GM19025 (cell line): ENCODE results near the gene GARS1.

ENCODE experiments used
- ATAC-seq: cut with Tn5 transposase; IDR thresholded peaks from one replicate; pipeline ENCODE4 v1.9.1; 2021; ENCODE audit warnings: mild to moderate bottlenecking, low read depth, moderate library complexity; ENCODE audit not compliant: unreplicated experiment

Gene GARS1, protein sequence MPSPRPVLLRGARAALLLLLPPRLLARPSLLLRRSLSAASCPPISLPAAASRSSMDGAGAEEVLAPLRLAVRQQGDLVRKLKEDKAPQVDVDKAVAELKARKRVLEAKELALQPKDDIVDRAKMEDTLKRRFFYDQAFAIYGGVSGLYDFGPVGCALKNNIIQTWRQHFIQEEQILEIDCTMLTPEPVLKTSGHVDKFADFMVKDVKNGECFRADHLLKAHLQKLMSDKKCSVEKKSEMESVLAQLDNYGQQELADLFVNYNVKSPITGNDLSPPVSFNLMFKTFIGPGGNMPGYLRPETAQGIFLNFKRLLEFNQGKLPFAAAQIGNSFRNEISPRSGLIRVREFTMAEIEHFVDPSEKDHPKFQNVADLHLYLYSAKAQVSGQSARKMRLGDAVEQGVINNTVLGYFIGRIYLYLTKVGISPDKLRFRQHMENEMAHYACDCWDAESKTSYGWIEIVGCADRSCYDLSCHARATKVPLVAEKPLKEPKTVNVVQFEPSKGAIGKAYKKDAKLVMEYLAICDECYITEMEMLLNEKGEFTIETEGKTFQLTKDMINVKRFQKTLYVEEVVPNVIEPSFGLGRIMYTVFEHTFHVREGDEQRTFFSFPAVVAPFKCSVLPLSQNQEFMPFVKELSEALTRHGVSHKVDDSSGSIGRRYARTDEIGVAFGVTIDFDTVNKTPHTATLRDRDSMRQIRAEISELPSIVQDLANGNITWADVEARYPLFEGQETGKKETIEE

DNA sequence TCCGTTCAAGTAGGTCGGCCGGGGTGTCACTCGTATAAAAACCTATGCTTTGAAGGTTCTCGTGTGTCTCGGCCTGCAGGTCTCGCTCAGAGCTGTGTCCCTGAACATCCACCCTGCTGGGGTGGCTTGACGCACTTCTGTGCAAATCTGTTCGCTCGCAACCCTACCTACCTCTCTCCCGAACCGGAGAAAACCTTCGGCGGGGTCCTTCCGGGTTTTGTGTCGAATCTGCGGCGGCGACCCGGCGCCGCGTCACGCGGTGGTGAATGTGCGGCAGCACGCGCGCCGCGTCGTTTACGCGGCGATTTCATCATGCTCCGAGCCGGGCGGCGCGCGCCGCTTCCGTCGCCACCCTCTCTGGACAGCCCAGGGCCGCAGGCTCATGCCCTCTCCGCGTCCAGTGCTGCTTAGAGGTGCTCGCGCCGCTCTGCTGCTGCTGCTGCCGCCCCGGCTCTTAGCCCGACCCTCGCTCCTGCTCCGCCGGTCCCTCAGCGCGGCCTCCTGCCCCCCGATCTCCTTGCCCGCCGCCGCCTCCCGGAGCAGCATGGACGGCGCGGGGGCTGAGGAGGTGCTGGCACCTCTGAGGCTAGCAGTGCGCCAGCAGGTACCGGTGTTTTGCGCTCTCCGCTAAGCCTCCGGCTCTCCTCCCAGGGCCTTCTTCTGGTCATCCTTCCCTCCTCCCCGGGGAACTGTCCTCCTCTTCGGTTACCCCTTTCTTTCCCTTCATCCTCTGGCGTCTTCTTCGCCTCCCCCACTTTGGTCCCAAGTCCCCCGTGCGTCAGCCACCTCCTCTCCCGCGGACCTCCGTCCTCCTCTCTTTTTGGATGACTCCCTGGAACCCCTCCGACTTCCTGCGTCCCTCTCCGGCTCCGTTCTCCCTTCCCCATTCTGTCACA is at the start of gene GARS1:
GARS1 (plus strand) TSS at position 339 of the 896 bp plus-strand sequence; CDS start at position 383, 44 bp downstream.
- ATAC-seq = peak; percentile 94

DNA sequence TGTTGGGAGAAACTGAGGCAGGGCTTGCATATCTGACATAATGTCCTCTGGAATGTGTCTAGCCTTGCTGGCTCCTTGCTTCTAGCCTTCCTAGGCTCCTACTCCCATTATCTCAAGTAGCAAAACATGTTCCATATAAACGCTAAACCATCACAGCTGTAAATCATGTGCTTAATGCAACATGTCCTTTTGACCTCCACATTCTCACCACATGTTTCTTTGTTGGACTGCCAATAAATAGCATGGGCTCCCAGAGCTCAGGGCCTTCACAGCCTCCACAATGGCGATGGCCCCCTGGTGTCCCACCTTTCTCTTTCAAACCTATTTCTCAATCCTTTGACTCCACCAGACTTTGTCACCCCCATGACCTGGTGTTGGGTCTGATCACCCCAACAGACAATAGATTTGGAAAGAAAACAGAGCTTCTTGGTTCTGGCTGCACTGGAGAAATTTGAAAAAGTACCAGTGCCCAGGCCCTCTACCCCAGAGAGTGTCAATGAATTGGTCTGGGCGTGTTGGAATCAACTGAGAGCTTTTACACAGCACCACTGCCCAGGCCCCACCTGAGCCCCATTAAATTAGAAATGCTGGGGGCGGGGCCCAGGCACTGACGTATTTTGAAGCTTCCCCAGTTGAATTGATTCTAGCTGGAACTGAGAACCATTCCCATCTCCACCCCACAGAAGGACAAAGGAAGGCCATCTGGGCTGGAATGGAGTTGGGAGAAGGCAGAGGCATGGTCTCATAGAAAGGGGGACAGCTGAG is 48.7 kb upstream of the GARS1 start:
- ATAC-seq = no peak

DNA sequence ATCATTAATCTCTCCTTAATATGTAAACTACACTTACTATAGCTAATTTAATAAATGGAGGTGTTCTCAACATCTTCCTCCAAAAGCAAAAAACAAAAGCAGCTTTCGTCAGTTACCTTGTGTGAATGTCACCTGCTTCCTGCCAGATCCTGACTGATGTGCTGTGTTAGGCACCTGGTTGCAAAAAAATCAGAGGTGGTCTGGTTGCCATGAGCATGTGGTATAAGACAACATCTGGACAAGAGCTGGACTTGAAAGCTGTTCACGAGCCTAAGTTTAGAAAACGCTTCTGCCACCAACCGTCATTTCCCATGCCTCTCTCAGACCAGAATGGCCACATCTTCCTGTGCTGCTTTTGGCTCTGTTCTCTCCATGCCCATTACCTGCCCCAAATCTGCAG is 48.1 kb upstream of the GARS1 start:
- ATAC-seq = no peak

DNA sequence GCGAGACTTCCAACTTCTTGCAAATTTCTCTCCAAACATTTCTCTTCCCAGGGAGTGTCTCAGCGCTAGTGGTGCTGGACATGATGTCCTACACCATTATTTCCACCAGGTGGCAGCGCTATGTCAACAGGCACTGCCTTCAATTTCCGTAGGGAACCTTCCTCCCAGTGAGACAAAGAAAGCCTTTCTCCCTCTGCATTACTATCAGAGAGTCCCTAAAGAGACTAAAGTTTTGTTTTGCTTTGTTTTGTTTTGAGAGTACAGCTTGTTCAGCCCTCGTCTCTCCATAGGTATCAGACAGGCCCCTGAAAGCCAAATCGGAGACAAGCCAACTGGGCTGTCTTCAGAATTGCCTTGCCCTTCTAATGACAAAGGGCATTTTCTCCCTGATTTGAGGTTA is 45.8 kb upstream of the GARS1 start:
- no peak for ATAC-seq

DNA sequence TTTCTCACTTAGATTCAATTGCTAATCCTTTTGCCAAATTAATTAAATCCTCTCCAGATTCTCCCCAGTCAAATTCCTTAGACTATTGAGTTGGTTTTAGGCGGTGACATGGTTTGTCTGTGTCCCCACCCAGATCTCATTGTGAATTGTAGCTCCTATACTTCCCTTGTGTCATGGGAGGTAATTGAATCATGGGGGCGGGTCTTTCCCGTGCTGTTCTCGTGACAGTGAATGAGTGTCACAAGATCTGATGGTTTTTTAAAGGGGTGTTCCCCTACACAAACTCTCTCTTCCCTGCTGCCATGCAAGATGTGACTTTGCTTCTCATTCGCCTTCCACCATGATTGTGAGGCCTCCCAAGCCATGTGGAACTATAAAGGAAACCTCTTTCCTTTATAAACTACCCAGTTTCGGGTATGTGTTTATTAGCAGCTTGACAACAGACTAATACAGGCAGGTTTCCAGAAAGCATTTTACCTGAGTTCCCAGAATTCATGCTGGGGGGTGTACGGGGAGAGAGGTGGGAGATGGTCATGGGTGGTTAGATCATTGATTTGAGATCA is 44.7 kb upstream of the GARS1 start:
- no peak for ATAC-seq

DNA sequence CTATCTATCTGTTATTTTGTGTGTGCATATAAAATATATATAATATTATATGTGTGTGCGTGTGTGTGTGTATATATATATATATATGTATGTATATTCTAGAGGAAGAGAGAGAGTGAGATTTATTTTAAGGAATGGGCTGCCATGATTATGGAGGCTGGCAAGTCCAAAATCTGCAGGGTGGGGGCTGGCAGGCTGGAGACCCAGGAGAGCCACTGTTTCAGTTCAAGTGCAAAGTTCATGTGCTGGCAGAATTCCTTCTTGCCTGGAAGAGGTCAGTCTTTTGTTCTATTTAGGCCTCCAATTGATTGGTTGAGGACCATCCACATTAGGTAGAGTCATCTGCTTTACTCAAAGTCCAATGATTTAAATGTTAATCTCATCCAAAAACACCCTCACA is 42.3 kb upstream of the GARS1 start:
- ATAC-seq = no peak

DNA sequence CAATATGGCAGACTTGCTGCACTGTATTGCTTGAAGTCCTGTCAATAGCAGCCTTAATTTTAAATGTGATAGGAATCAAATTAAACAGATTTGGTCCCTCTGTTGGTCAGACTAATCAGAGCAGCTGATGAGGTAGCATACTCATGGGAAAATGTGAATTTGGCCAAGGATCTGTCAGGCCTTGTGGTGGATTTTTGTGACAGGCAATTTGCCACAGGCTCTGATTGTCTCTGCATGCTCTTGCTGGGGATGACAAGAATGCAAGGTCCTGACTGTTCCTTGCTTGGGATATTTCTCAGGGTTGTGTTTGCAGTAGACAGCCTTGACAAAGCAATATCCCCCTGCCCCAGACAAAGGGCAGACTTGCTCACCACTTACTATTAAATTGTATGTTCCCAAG is 41.5 kb upstream of the GARS1 start:
- ATAC-seq = no peak

DNA sequence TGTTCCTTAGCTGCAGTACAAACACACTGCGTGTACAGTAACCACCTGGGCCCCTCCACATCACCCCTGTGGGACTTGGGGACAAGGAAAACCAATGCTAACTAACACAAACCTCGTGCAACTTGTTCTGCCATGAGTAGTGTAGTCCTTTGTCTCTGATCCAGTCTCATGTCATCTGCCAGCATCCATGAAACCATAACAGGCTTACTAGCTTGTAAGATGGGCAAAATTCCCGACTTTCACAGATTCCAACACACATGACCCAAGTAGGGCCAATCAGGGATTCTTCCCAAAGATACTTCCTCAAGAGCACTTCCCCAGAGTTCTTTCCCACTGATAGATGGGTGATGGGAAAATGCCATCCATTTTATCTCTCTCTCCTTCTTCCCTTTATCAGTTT is 41.1 kb upstream of the GARS1 start:
- ATAC-seq = no peak

DNA sequence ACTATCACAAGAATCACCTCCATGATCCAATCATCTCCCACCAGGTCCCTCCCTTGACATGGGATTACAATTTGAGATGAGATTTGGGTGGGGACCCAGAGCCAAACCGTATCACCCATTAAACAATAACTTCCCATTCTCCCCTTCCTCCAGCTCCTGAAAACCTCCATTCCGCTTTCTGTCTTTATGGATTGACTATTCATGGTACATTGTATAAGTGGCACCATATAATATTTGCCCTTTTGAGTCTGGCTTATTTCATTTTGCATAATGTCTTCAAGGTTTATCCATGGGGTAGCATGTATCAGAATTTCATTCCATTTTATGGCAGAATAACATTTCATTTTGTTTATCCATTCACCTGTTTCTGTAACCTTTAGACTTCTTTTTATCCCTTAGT is 39.2 kb upstream of the GARS1 start:
- no peak for ATAC-seq

DNA sequence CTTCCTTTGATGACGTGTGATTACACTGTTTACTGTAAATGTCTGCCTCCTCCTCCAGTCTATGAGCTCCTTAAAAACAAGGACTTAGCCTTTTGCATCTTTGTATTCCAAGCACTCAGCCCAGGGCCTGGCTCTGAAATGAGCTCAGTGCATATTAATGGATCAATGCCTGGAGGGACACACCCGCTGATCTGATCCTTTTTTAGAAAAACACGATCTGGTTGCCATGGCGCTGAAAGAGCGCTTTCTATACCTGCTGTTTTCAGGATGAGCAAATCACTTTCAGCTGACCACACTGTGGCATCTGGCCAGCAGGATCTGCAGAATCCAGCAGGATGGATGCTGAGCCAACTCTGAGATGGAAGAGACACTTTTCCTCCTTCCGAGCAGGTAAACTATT is 37.8 kb upstream of the GARS1 start:
- no peak for ATAC-seq

DNA sequence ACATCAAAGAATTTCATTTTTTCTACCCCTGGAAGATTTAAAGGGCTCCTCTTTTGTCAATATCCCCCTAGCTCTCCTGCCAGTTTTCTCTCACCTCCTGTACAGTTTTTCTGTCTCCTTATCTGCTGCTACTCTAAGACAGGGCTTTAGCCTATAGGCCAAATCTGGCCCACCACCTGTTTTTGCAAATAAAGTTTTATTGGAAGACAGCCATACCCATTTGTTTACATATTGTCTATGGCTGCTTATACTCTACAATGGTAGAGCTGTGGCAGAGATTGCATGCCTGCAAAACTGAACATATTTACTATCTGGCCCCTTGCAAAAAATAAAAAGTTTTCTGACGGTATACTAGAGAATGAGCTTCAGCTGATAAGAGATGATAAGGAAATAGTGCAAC is 37.4 kb upstream of the GARS1 start:
- no peak for ATAC-seq

DNA sequence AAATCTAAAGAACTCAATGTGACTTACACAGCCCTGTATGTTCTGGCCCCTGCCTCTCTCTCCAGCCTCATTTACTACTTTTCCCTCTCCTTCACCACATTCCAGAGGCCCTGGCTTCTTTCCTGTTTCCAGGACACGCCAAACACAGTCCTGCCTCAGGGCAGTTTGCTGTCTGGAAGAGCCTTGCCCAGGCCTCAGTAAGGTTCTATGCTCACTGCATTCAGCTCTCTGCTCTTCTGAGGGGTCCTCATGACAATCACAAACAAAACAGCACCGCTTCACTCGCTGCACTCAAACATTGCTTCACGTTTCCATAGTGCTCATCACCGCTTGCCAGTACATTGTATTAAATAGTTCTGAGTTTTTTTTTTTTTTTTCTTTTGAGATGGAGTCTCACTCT is 35.1 kb upstream of the GARS1 start:
- no peak for ATAC-seq

DNA sequence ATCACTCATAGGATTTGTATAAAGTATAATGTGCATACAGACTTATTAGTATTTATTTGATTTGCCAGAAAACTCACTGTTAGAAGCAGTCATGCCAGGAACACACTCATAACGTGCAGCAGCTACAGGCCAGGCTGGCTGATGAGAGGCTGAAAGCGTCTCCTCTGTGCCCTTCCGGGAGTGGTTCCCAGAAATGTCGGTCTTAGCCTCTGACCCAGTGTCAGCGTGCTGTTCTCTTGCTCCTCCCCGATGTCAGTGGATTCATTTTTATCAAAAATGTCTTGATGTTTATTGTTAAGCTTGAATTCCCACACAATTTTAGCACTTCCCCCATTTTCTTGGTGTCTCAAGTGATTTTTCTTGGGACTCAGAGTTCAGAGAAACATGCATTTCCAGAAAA is 33.3 kb upstream of the GARS1 start:
- no peak for ATAC-seq

DNA sequence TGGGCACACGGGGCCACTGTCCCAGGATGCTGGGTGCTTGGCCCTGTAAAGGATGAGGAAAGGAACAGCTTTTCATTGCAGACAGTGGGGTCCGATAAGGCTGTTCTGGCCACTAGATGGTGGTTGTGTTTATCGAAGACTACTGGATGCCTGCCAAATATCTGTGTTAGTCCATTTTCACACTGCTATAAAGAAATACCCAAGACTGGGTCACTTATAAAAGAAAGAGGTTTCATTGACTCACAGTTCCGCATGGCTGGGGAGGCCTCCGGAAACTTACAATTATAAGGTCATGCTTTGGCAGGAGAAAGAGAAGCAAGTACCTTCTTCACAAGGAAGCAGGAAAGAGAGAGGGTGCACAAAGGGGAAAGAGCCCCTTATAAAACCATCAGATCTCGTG is 32.2 kb upstream of the GARS1 start:
- ATAC-seq = no peak

DNA sequence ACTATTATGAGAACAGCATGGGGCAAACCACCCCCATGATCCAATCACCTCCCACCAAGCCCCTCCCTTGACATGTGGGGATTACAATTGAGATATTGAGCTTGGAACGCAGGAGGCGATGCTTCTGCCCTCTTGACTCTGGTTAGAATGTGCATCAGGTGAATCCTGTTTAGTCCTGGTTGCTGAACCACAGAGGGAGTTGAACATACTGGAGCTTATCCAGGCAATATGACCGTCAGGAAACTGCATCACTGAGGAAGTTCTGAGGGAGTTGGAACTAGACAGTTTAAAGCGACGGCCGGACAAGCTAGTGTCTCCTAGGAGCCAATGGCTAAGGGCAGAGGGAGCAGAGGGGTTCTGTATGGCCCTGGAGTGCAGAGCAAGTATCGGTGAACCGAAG is 31.8 kb upstream of the GARS1 start:
- ATAC-seq = no peak

DNA sequence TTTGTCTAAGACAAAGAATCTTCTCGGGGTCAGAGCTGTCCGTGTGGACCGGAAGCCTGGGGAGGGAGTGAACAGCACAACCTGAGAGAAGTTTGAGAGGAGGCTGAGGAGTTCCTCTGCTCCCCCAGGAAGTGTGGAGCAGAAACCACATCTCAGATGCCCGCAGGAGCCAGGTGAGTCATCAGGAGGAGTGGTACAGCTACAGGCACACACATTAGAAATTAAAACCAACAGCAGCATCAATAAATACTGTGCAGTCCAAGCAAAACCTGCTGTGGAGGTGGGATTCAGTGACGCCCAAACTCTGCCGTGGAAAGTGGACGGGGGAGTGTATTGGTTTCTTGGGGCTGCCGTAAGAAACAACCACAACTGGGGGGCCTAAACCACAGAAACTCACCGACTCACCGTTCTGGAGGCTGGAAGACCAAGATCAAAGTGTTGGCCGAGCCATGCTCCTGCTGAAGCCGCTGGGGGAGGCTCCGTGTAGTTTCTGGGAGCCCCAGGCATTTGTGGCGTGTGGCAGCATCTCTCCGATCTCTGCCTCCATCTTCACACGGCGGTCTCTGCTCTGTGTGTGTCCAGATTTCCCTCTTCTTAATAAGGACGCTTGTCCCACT is 31.2 kb upstream of the GARS1 start:
- no peak for ATAC-seq

DNA sequence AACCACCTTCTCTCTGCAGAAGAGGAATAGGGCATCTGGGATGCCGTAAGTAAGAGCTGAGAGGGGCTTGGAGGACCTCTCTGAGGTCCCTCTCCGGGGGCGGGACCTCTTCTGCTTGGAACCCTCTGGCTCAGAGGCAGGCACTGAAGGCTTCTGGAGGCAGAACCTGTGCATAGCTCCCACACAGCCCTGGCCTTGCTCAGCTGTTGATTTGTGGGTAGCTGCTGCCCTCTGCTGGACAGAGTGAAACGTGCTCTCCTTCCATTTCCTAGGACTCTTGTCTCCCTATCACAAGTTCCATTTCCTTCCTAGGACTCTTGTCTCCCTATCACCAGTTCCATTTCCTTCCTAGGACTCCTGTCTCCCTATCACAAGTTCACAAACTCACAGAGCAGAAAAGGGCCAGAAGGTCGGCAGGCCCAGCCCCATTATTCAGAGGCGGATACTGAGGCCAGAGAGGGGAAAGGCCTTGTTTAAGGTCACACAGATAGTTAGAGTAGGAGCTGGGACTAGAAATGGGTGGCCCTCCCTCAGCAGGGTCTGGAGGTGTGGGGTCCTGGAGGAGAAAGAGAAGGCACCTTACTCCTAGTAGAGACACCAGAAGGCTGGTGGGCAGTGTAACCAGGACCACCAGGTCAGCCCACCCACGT is 30.3 kb upstream of the GARS1 start:
- ATAC-seq = no peak

DNA sequence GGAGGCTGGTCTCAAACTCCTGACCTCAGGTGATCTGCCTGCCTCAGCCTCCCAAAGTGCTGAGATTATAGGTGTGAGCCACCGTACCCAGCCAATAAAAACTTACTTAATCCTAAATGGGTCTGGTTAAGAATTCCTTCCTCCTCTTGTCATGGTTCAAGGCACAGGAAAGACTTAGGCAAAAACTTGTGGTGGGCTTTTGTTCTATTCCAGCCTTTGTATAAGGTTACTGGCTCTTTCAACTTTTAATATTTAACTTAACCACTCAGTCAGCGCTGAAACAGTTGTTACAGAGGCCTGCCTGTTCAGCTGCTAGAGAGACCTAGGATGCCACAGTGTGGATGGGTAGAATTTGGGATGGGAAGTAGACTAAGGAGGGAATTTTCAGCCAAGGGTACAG is 28.1 kb upstream of the GARS1 start:
- no peak for ATAC-seq

DNA sequence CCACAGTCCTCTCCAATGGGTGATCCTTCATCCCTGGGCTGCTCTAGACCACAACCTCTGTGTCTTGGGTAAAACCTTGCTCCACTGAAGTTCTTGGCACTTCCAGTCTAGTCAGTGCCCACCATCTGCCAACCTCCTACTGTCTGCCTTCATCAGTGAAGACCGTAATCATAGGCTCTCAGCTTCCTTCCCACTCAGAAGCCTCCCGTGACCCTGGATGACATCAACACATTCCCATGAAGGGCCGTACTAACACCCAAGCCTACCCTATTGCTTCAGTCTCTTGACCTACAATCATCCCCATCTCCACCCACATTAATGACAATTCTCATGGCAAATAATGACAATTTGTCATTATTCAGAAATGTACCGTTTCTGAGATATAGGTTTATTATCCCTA is 27.6 kb upstream of the GARS1 start:
- no peak for ATAC-seq
